GM19351 (cell line): Measurements from ENCODE around the gene CLIP1.
"Not testable (repeated sequence)": the region's sequence is repeated elsewhere in the genome, so short reads cannot be mapped to it uniquely, and the experiment has no call there.

Experiments used
- ATAC-seq: cut with Tn5 transposase; IDR thresholded peaks from one replicate; pipeline ENCODE4 v1.9.1; 2021; ENCODE audit warnings: mild to moderate bottlenecking, moderate library complexity; ENCODE audit not compliant: unreplicated experiment

CLIP1 gene

DNA sequence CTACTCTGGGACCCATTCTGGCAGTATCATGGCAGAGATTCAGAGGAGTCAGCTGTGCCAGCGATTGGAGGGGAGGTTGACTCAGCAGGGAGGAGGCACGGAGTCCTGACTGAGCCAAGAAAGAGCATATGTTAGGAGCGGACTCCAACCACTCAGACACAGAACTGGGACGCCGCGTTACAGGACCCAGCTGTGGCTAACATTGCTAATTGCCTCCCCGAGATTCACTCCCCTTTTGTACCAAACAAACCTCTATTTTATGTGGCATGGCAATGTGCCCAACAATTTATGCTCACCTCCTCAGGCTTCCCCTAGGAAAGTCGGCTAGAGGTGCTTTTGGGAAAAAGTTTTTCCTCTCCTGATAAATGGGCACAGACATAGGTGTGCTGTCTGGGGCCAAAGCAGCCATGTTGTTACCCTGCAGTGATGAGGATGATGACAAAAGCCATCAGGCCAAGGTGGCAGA, 15.2 kb upstream of the CLIP1 start:
- no peak for ATAC-seq

DNA sequence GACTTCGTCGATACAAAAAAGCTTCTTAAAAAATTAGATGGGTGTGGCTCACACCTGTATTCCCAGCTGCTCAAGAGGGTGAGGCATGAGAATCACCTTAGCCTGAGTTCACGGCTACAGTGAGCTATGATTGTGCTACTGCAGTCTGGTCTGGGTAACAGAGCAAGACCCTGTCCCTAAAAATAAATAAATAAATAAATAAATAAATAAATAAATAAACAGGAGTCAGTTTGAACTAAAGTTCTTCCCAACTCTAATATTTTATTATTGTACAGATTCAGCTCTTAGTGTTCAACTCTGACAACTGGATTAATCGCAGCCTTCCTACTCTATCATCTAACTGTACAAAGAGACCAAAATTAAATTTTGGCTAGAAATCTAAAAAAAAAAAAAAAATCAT, 12.7 kb upstream of the CLIP1 start:
- no peak for ATAC-seq

DNA sequence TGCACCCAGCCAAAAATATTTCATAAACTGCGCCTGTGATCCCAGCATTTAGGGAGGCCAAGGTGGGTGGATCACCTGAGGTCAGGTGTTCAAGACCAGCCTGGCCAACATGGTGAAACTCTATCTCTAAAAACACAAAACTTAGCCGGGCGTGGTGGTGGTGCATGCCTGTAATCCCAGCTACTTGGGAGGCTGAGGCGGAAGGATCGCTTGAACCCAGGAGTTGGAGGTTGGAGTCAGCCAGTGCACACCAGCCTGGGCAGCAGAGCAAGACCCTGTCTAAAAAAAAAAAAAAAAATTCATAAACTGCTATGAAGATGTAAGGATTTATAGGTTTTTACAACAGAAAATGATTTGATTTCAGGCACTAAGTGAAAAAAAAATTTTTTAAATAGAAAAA, 6.6 kb upstream of the CLIP1 start:
- not testable (repeated sequence) for ATAC-seq

DNA sequence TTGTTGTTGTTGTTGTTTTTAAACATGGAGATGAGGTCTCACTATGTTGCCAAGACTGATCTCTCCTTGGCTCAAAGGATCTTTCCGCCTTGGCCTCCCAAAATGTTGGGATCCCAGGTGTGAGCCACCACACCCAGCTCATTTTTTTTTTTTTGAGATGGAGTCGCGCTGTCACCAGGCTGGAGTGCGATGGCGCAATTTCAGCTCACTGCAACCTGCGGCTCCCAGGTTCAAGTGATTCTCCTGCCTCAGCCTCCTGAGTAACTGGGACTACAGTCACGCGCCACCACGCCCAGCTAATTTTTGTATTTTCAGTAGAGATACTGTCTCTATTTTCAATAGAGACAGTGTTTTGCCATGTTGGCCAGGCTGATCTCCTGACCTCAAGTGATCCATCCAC, 4.9 kb upstream of the CLIP1 start:
- ATAC-seq, result no peak

DNA sequence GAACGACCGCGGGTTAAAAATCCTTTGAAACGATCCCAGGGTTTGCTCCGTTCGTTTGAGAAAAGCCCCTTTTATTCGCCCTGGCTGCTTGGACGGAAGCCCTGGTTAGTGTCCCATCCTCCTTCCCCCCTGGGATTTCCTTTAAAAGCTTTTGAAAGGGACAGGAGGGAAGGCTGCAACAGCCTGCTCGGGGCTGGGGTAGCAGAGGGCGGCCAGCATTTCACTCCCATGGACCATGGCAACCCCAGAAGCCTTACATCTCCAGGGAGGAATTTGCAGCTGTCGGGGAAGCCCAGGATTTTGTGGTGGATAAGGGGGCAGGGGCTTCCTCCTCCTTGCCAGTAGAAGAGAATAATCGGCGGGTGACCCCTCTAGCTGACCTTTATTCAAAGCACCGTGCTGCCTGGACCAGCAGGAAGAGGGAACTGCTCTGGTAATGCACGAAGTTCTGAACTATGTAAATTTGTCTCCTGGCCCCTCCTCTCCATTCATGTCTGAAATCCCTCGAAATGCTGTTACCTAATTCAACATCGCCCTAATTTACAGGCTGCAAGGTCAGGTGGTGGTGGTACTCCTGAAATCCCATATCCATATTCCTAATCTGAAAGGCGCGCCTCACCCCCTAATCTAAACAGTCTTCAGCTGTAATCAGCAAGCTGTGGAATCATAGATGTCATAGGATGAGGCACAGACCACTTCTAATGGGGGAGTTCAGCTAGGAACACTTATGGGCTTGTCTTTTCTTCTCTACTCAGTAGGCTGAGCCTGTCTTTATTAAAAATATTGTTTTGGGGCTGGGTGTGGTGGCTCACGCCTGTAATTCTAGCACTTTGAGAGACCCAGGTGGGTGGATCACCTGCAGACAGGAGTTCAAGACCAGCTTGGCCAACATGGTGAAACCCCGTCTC, 1.0 kb upstream of the CLIP1 start:
- no peak for ATAC-seq

DNA sequence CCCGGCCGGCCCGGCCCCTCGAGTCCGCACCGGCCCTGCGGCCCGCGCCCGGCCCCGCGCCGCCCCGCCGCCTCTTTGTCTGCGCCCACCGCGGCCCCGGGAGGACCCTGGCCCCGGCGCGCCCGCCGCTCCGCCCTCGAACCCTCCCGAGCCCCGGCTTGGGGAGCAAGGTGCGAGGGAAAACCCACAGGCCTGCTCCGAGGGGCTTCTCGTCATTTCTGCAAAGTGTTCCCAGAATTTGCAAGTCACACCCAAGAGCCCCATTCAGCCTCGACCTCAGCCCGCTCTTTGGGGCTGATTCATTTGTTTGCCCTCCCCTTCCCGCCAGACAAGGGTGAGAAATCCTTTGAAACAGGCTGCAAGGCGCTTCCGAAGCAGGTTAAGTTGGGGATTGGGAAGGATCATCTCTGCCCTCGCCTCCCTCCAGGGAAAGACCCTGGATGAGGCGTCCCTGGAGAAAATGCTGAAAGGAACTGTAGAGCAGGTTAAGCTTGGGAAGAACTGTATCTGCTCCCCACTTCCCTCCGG, 325 bp upstream of the CLIP1 start:
- ATAC-seq, result no peak

DNA sequence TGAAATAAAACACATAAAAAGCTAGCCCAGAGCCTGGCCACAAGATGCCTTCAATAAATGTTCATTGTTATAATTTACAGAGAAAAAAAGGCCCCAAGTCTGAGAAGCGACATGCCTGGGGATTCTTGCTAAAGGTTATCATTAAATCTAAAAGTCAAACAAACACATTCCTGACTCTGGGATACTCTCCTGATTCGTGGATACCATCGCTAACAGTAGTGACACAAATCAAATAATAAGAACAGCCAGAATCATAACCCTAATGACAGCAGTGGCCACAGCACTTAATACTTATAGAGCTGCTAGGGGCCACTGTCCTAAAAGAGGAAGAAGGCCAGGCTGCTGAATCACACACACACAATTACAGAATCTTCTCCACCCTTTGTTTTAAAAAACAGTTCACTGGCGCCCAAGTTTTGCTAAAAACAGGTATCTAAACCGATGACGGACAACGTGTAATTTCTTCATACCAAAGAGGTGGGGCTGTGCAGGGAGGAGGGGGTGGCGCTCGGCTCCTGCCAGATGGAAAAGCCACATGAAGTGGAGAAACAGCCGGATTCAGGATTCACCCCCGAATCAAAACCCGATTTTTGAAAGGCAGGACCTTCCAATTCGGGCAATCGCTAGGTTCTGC, 1.2 kb downstream of the CLIP1 start:
- peak; percentile 14 for ATAC-seq

DNA sequence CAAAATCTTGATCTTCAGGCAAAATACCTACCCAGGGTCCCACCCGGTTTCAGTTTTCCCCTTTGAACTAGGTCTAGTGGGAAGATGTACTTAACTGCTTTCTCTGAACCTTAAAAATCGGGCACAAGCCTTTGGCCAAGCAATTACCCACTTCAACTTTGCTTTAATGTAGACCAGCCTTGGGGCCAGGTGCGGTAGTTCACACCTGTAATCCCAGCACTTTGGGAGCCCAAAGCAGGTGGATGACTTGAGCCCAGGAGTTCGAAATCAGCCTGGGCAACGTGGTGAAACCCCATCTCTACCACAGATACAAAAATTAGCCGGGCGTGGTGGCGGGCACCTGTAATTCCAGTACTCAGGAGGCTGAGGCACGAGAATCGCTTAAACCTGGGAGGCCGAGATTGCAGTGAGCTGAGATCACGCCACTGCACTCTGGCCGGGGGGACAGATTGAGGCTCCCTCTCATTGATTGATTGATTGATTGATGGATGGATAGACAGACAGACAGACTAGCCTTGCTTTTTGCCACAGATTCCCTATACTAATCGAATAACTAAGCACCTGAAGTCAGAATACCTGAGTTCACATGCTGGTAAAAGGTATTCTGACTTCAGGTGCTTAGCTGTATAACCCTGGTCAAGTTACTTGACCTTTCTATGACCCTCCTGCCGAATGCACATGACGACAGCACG, 1.9 kb downstream of the CLIP1 start:
- ATAC-seq, result no peak

DNA sequence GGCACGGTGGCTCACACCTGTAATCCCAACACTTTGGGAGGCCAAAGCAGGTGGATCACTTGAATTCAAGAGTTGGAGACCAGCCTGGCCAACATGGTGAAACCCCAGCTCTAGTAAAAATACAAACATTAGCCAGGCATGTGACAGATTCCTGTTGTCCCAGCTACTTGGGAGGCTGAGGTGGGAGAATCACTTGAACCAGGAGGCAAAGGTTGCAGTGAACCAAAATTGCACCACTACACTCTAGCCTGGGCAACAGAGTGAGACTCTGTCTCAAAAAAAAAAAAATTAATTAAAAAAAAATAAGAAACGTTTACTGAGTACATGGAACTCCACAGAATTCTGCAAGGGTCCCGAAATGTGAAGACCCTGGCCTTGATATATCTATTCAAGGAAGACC, 3.4 kb downstream of the CLIP1 start:
- not testable (repeated sequence) for ATAC-seq

DNA sequence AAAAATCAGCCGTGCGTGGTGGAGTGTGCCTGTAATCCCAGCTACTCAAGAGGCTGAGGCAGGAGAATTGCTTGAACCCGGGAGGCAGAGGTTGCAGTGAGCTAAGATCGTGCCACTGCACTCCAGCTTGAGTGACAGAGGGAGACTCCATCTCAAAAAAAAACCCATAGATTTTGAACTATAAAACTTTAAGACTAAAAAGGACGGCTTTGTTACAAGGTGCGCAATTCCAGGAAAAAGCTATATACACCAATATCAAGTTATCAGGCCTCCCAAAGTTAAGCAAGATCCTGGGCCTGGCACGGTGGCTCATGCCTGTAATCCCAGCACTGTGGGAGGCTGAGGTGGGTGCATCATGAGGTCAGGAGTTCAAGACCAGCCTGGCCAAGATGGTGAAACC, 6.8 kb downstream of the CLIP1 start:
- ATAC-seq, result not testable (repeated sequence)

DNA sequence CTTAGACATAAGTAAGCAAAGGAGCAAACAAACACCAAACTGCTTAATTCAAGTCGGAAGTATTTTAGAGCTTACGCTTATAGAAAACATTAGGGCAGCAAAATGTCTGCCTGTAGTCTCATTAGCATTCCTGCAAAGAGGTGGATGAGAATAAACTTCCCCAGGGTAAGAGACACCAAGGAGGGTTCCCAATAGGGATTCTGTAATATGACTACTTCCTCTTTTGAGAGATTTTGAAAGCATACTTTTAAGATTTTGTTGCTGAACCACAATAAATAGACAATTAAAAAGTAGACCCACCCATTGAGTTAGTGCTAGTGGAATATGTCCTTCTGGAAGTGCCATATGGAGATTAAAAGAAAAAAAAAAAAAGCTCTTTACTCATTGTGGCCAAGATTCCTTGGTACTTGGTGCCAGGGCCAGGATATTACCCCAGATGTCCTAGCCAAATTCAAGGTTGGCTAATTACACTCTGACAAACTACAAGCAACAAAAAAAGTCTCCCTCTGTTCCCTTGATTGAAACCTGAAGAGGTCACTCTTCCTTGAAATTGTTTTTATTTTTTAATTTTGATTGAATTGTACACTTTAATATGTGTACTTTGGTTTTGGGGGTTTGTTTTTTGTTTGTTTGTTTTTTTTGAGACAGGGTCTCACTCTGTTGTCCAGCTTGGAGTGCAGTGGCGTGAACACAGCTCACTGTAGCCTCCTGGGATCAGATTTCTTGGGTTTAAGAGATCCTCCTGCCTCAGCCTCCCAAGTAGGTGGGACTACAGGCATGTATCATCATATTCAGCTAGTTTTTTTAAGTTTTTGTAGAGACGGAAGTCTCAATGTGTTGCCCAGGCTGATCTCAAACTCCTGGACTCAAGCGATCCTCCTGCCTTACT, 8.7 kb downstream of the CLIP1 start:
- ATAC-seq, result no peak

DNA sequence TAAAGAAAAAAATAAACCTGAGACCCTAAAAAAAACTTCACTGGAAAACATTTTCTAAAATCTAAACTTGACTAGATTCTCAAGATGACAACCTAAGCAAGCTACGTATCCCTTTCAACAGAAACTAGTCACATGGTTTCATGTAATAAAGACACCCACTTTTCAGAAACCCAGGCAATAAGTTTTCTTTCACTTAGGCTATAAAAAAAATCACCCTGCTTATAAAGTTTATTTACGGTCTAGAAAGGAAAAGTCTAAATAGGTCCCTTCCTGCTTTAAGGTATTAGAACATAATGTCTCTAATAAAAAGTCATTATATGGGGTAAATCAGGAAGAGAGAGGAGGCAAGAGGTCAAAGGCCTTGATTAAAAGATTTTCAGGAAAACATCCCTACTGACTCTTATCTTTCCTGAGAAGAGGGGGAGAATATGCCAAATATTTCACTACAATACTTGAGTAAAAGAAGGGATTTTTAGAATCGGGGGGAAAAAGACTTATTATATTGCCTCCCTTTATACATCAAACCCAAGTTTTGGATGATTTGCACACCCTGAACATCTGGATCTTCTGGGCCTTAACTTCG, 9.5 kb downstream of the CLIP1 start:
- ATAC-seq, result peak; percentile 63

DNA sequence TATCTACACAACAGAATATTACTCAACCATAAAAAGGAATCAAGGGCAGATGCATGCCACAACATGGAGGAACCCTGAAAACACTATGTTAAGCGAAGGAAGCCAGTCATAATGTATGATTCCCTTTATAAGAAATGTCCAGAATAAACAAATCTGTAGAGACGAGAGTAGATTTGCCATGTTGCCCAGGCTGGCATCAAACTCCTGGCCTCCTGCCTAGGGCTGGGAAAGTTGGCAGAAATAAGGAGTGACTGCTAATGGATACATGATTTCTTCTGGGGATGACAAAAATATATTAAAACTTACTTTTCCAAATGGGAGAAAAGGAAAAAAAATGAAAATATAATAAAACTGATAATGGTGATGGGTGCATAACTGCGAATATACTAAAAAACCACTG, 10.9 kb downstream of the CLIP1 start:
- no peak for ATAC-seq

DNA sequence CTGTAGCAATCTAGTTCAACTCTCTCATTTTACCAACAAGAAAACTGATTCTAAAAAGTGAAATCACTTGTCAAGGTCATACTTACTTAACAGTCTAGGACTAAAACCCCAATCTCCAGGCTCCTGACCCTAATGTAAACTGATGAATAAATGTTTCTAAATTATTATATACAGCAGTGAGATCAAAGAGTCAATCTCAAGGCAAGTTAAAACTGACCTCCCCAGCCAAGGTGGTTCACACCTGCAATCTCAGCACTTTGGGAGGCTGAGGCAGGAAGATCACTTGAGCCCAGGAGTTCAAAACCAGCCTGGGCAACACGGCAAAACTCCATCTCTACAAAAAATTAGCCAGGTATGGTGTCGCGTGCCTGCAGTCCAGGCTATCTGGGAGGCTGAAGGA, 15.3 kb downstream of the CLIP1 start:
- ATAC-seq, result no peak

DNA sequence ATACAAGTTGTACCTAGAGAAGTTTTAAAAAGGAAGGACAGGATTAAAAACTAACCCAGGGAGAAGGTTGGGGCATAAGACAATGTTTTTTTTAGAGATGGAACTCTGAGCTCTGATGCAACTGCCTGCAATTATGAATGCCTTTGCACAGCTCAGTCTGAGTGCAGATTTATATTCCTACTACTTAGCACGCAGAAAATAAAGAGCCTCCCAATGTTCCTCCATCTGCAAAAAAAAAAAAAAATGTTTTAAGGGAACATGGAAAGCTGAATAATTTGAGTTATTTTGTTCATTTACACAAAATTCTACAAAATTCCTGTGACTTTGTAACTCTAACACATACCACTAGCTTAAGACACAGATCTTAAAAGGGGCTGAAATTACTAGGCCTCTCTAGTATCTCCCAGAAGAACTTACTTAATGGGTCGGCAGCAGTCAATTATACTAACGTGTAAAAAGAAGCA, 15.7 kb downstream of the CLIP1 start:
- no peak for ATAC-seq

DNA sequence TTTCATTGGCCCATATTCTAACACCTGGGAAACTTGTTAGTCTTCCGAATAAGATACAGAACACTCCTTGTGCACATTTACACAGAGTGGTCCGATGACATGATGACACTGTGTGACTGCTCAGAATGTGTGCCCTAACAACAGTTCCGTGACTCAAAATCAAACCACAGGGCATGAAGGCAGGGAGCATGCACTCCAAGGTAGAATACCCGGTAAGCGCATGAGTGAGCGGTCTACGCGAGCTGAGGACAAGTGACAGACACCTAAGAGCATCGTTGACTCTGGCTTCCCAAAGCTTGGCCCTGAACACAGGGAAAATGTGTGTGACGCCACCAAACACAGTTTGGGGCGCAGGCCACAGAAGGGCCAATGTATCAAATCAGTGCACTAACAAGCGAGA, 18.6 kb downstream of the CLIP1 start:
- ATAC-seq, result no peak

DNA sequence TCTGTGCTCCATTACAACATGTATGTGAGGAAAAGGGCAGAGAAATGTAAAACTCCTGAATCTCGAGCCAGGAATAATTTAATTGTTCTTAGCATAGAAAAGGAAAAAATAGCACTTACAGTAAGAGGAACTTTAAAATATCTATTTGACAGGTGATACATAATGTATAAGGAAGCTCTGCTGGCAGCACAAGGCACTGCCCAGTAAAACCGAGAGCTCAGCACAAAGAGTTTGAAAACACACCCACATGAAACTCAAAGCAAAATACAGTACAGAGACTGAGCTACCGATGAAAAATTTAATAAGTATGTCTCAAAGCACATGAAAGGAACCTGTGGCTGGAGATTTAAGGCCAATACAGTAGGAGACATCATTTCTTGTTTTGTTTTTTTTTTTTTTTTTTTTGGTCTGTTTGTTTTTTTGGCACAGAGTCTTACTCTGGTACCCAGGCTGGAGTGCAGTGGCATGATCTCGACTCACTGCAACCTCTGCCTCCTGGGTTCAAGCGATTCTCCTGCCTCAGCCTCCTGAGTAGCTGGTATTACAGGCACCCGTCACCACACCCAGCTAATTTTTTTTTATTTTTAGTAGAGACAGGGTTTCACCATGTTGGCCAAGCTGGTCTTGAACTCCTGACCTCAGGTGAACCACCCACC, 19.2 kb downstream of the CLIP1 start:
- no peak for ATAC-seq

DNA sequence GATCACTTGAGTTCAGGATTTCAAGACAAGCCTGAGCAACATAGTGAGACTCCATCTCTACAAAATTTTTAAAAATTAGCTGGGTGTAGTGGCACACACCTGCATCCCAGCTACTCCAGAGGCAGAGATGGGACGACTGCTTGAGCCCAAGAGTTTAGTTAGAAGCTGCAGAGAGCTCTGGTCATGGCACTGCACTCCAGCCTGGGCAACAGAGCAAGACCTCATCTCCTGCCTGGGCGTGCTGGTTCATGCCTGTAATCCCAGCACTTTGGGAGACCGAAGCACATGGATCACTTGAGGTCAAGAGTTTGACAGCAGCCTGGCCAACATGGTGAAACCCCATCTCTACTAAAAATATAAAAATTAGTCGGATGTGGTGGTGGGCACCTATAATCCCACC, 20.2 kb downstream of the CLIP1 start:
- ATAC-seq, result no peak

DNA sequence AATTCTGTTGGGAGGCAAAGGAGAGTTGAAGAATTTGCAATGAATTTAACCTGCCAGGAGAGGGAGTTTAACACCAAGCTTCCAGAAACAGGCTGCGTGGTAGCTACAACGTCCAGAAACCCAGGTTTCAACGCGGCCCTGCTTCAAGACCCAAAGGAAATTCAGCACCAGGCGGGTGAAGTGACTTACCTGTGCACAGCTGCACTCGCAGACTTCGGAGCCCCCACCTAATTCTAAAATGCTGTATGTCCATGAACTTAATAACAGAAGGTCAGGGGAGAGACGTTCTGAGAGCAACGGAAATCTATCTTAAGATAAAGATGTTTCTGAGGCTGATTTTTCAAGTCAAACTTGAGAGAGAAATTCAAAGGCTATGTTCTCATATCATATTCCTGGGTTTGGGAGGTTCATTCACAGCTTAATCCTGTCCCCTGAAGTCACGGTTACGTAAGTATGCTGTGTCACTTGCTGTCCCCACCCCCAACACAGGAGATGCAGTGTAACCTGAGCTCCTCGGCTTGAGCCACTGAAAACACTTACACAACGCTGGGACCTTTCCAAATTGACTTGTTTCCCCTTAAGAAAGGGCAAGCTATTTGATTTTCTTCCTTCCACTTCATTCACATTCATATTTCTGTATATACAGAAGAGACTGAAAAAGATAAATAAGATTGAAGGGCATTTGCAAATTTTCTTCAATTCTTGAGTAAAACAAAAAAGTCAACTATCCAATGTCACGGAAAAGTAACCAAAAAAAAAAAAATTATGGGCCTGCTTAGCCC, 22.7 kb downstream of the CLIP1 start:
- ATAC-seq, result peak; percentile 43
